ENCODE results near the gene BRINP3.
"Not testable (repeated sequence)": the region's sequence is repeated elsewhere in the genome, so short reads cannot be mapped to it uniquely, and the experiment has no call there.

Gene BRINP3

DNA sequence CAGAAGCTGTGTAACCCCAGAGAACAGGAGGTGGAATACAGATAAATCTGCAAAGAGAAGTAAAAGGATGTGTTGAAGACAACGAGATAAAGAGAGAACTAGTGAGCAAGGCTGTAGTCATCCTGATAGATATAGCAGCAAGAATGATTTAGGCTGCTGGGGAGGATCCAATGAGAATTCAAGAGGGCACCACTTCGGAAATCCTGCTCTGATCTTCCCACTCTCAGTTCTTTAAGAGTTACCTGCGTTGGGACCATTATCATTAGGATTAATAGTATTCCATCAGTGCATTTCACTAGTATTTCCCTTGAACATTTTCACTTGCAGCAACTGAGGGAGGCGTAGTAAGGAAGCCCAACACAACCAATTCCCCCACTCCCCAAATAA lies at the start of gene BRINP3:
Gene BRINP3 (minus strand): TSS at position 103 of the 387 bp plus-strand sequence.
- no peak for DNase-seq

DNA sequence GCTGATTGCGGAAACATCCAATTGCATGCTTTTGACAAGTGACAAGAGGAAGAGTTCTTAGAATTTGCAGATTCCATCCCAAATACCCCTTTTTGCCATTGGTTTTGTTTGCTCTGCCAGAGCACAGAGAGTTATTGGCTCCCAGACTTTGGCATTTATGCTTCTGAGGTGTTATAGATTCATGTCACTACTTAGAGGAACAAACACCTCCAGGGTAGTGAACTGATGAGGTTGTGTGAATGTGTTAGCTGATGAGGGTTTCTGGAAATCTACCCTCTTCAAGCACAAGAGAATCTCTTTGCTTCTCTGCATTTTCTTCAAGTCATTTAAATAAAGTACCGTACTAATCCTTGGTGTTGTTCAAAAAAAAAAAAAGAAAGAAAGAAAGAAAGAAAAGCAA lies 33.9 kb upstream of the BRINP3 start:
- DNase-seq: no peak

DNA sequence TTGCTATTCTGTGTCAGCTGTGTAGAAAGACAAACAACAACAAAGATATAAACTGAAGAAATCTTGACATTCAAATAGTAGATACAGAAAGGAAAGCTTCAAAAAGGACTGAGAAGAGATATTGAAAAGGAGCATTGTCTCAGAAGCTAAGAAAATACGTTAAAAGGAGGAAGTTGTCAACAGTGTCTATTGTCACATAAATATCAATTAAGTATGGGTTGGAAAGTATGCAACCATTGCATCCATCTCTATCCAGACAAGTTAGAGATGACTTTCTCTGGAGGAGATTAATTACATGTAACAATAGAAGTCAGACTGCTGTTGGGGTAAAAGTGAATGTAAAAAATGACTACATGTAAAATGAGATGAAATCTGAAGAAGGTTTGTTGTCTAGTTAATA lies 29.7 kb upstream of the BRINP3 start:
- DNase-seq: no peak

DNA sequence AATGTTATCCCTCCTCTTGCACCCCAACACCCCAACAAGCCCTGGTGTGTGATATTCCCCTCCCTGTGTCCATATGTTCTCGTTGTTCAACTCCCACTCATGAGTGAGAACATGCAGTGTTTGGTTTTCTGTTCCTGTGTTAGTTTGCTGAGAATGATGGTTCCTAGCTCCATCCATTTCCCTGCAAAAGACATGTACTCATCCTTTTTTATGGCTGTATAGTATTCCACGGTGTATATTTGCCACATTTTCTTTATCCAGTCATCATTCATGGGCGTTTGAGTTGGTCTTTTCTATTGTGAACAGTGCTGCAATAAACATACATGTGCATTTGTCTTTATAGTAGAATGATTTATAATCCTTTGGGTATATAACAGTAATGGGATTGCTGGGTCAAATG lies 26.9 kb upstream of the BRINP3 start:
- not testable (repeated sequence) for DNase-seq

DNA sequence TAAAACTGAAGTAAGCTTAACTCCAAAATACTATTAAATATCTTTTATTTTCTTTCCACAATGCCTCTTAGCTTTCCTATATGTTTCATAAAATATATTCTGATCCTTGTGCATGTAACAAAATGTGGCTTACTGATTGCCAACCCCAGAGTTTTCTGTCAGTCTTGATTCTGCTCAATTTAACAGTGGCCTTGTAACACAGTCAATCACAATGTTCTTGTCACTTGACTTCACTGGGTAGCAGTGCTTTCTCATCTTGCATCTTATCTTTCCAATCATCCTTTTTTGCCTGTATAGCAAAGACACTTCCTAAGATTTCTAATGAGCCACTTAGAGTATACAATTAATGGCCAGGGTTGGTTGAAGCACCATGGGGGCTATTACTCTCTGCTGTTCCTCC lies 19.9 kb upstream of the BRINP3 start:
- DNase-seq: no peak

DNA sequence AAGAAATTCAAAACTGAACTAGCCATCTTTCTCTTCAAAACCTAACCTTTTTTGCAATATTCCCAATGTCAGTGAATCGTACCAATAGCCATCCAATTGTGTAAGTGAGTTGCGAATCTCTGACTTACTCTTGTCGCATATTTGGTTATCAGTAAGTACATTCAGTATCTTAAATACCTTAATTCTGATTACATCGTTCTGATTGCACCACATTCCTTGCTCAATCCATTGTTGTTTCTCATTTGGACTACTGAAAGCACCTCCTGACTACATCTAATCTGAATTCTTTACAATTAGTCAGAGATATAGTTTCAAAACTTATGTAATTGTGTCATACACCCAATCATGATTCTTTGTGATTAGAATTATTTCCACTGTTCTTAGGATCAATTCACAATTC lies 16.8 kb upstream of the BRINP3 start:
- DNase-seq: no peak

DNA sequence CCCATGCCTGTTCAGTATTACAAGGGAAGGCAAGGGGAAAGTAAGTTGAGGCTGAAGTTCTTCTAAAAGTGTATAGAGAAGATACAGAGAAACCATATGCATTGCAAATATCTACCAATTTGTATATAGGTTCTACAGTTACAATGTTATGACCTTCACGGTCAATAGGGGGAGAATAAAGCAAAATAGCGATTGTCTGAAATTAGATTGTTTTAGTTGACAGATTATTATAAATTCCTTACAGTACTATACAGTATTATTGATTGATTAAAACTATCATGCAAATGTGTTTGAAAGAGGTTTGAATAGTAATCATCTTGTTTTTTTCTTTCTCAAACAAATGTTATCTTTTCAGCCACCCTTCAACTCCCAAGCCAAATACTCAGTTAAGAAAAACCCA lies 13.7 kb upstream of the BRINP3 start:
- DNase-seq: no peak

DNA sequence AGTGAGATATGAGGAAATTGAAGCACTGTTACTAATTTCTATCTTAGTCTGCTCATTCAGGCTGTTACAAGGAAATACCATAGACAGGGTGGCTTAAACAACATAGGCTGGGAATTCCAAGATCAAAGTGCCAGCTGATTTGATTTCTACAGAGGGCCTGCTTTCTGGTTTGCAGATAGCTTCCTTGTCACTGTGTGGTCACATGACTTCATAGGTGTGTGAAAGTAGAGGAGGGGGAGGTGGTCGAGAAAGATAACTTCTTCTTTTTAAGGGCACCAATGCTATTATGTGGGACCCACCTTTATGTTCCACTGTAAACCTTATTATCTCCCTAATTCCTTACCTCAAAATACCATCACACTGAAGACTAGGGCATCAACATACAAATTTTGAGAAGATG lies 6.4 kb upstream of the BRINP3 start:
- no peak for DNase-seq

DNA sequence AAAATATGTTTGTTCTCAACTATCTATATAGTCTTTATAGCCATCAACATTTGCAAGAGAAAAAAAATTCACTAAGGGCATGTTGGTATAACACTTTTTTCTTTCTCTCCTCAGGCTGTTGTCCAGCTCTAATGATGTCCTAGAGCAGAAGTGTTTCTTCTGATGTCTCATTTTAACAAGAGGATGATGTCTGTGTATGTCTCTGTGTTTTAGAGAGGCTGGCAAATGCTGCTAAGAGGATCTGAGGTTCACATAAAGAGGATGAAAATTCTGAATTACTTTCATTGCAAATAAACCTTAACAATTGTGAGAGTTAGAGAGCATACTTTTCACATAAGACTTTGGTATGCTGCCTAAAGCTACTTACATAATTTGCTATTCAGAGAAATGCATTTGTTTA lies 2.6 kb upstream of the BRINP3 start:
- no peak for DNase-seq

DNA sequence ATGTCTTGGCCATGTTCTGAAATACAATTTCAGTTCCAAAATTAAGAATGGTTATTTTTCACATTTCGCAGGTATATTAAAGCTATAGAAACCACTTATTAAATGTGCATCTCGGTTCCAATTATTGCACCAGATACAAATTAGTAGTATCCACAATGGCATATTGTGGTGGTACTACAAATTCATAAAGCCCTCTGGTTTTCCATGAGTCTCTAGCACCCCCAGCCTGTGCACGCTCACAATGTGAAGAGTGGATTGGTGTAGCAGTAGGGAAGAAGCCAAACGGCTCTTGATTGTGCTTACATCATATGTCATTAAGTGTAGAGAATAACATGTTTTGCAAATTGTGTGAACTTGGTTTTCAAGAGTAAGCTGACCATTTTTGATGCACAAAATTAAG lies 1.9 kb upstream of the BRINP3 start:
- no peak for DNase-seq

DNA sequence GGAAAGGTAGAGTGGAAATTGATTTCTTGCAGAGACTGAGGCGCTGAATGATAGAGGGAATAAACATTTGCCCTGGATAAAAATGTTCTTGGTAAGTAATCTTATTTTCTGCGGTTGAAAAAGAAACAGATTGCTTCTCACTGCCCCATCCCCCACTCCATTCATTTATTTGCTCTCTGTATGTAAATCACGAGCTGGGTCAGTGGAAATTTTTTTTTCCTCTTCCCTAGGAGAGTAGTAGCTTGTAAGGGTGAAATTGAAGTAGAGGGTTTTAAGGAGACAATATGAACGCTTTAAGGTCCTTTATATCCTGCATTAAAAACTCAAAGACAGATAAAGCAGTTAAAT lies 1.4 kb upstream of the BRINP3 start:
- no peak for DNase-seq

DNA sequence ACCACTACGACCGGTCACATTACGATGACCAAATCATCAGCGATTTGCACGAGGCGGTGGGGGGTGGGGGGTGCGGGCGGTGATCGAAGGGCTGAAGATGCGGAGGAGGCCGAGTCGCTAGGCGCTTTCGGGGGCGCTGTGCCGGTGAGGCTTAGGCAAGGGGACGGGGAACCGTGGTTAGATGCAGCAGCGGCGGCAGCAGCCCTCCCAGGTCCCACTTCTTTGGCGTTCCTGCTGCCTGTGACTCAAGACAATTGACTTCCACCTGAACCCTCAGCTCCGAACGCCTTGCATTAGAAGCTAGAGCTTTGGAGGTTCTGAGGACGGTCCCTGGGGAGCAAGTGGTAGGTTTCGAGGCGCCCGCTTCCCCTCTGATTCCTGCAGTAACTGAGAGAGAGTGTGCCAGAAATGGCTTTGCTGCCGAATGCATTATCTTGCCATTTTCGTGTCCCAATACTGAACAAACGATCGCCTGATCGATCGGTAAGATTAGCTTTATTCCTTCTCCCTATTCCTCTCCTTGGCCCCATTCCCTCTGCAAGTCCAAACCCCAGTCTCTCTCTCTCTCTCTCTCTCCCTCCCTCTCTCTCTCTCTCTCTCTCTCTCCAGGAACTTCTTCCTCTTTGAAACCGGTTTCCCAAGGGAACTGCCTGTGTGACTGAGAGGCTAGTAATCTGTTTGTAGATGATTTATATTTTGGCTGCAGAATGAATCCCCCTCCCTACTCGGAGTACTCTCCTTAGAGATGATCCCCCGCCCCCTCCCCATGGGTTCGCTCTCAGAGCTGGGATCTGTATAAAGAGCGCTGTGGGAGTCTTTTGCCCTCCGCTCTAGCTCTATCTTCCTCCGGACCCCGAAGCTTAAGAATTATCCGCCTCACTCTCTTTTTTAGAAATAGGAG lies 735 bp upstream of the BRINP3 start:
- no peak for DNase-seq

DNA sequence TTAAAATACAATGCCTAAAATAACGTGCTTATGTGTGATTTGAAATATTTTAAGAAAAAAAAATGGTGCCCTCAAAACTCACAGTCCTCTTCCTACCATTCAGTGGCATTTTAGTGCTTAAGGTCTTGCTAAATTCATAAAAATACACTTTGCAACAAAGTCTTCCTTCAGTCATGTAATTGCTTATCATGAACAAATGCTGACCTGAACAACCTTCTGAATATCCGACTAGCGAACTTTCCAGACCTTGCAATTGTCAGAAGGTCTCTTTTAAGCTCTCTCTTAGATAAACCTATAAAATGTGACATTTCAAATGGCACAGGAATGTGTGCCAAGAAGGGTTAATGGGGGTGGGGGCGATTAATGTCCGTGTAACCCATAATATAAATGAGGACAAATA lies 858 bp downstream of the BRINP3 start:
- DNase-seq: no peak

DNA sequence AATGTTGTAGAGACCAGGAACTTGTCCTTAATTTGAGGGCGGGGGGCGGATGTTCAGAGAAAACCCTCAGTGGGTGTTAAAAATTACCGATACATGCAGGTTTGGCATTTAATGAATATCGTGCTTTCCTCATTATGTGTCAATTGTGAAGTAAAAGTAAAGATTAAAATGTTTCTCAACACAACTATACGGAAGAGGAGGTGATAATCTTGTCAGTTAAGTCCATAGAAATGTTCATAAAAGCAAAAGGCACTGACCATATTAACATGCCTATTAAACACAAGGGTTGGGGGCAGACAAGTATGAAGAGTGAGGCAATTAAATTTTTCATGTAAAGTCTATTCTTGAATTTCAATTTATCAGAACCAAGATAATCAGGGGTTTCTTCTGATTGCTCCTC lies 1.3 kb downstream of the BRINP3 start:
- no peak for DNase-seq

DNA sequence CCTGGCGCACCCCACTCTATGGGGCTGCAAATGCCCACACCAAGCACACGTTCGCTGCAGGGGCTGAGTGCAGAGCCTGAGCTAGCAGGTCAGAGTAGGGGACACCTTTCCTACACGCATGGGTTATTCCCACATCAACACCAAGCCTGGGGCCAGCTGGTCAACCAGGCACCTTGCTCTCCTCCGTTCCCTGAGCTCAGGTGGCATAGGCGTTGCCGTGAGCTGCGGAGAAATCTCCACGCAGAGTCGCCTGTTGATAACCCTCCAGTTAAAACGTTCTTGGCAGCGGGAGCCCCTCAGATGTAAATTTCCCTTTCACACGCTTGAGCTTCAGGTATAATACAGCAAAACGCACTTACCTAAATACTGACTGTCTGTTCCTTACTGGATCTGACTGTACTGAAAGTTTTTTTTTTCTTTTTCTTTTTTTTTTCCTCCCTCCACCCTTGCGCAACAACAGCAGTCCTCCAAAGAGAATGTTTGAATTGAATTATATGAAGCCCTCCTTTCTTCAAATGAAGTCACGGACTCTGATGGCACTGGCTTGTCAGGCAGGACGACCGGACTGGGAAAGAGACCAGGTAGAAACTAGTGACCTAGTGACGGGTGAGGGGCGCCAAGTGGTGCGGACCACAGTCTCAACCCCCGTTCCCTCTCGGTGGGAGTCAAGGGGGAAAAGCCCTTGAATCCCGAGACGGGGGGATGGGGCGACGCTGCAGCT lies 2.1 kb downstream of the BRINP3 start:
- no peak for DNase-seq

DNA sequence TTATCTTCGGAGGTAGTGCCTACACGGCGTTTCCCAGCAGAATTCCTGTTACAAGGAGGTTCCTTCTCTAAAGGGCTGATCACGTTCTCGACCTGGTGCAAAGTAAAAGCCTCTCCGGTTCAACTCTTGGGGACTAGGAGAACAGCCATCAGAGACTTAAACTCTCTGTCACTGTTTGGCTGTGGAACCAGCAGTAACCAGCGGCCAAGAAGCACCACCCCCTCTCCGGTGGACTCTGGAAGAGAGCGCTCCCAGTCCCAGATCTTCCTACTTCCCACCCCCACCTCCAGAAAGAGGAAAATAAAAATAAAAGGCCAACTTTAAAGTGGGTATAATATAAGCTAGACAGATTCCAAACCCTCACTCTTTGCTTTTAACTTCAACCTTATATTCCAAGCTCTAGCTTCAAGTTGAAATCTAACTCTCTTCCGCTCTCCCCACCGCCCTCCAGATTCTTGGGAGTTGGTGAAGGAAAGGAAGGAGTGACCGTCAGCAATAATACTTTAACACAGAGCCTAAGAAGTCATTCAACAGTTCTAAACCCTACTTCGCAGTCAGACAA lies 2.9 kb downstream of the BRINP3 start:
- DNase-seq: no peak

DNA sequence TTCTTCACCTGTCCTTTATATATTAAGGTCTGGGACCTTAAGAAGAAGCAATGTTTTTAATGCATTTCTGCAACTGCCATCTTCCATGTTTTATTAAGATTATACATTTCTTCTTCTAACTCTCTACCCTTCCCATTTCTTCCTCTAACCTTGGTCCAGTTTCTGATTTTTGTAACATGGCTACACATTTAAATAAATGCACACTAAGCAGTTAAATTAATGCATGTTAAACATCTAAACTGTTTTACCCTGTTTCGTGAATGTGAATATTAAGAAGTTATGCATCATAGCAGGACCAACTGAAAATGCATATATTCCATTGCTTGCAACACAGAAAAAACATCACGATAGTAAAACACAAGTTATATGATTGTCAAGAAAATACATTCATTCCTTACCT lies 3.7 kb downstream of the BRINP3 start:
- DNase-seq: no peak

DNA sequence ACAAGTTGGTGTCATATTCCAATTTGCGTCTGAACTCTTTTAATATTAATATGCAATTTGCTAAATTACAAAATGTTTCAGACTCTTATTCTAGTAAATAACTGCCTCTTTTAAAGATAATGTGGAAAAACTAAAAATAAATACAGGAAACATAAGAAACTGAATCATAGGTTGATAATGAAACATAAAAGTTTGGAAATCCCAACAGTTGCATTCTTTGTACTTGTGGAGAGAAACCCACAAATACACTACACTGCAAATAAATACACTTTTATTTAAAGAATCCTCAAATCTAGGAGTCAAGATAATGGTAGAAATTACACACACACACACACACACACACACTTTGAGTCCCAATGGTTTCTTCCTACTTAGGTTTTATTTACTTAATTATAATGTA lies 5.2 kb downstream of the BRINP3 start:
- DNase-seq: no peak

DNA sequence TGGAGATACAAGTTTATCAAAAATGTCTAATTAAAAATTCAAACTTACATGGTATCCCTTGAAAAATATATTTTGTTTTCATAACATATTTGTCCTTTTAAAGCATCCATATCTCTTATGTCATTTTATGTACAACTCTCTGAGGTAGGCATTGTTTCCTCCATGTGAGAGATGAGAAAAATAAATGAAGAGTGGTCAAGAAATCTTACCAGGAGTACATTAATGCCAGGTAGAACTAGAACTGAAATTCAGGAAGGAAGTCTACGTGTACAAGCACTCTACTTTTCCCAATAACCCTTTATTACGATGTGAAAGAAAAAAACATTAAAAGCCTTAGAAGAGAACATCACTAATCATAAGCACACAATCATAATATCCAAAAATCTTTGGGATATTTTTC lies 5.6 kb downstream of the BRINP3 start:
- DNase-seq: no peak

DNA sequence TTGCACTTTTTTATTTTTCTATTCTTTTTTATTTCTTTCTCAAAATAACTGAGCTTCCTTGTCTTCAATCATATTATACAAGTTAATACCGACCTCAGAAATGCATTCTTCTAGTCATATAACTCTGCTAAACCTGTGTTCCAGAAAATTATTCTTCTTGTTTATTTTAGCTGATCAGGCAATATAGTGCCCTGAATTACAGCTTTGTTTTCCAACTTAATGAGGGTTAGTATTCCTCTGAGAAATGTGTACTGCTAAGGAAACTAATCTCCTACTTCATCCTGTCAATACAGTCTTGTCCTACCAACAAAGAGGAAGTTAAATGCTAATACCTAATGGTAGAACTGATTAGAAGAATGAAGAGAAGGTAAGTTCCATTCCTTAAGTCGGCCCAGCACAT lies 13.0 kb downstream of the BRINP3 start:
- no peak for DNase-seq

DNA sequence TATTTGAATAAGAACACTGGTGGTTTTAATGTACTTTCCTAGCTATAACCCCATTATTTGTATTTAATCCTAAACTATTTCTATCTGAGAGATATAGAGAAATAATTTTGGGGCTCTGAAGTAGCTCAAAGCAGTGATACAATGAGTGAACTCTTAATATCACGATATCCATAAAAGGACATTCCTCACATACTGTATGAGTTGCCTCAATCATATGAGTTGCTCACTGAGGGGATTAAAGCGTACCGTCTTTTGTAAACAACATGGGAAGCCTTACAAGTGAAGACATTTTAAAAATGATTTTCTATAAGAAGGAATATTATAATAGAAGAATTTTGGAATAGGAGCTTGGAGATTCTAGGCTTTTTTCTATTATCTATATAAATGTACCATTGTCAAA lies 21.5 kb downstream of the BRINP3 start:
- DNase-seq: no peak

DNA sequence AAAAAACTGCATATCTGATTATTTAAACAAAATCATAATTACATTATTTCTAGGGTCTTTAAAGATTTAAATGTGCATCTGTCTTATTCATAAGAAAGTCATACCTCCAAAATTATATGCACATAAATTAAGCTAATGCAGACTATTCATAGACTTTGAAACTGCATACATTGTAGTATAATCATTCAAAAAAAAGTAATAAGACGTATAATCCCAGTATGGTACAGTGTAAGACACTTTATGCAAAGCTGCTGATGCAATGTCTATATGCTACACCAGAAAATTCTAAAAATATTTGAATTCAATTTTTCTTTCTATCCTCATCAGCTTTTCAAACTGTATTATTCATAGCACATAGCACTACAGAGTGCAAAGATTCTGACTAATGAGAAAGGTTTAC lies 22.0 kb downstream of the BRINP3 start:
- DNase-seq: no peak

DNA sequence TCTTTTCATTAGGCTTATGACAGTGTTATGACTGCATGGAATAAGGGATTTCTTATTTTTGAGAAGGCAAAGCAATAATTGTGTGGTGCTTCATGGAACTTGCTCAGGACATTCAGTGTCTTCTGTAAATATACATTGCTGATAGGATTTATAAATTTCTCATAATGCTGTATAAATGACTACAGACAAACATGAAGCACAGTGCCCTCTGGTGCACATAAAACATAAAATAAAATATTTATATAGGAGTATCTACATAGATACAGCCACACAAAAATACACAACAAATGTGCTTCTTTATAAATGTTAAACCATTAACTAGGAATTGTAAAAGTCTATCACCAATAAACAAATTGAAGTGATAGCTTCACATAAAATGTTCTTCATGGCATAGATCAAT lies 24.1 kb downstream of the BRINP3 start:
- DNase-seq: no peak

DNA sequence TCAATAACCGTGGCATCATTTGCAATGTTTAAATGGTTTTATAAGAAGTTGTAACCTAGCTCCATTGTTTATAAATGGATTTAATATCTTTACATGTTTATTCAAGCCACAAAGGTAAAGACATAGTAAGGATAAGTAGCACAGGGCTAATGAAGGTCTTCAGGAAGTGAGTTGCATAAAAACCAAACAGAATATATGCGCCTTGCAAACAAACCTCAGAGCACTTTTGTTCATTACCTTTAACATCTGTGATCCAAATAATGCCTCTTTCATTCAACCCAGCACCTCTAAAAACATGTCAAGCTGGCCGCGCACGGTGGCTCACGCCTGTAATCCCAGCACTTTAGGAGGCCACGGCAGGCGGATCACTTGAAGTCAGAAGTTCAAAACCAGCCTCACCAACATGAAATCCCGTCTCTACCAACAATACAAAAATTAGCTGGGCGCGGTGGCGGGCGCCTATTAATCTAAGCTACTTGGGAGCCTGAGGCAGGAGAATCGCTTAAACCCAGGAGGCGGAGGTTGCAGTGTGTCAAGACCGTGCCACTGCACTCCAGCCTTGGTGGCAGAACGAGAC lies 25.3 kb downstream of the BRINP3 start:
- no peak for DNase-seq
